Activated CD8-positive, alpha-beta T cell treated with anti-CD3 and anti-CD28 coated beads for 36 hours (primary cell): ENCODE measurements around the gene KIAA0513. TPM values are rescaled to one million over a fixed set of nuclear protein-coding genes. Genes with fewer than 3 reads are reported as not detected.

Experiments
- ATAC-seq: fragments of 200-7000 bp; cut with Tn5 transposase; one replicate; pipeline ENCODE4 v1.10.0; 2021; ENCODE audit warnings: mild to moderate bottlenecking, moderate library complexity
- CTCF ChIA-PET: fragments of 350-600 bp; sonication (Branson Sonifier 250); formaldehyde crosslinking; loops from one replicate; lab custom pipeline; 2021; ENCODE audit warnings: antibody characterized with exemption; lab: Charles Lee
- POLR2A ChIA-PET: fragments of 350-600 bp; sonication (Branson Sonifier 250); formaldehyde crosslinking; loops from one replicate; lab custom pipeline; 2021; ENCODE audit warnings: antibody characterized with exemption; lab: Charles Lee
- DNase-seq: peaks from one replicate; pipeline ENCODE4 v3.0.0-alpha.2; 2020
- H3K27ac Mint-ChIP-seq: one replicate; pipeline ENCODE4 v1.8.0; 2021; ENCODE audit warnings: mild to moderate bottlenecking, mixed read lengths
- H3K27me3 Mint-ChIP-seq: one replicate; pipeline ENCODE4 v1.8.0; 2021; ENCODE audit warnings: mixed read lengths
- H3K36me3 Mint-ChIP-seq: one replicate; pipeline ENCODE4 v1.8.0; 2021; ENCODE audit warnings: low read depth, mixed read lengths
- H3K4me1 Mint-ChIP-seq: one replicate; pipeline ENCODE4 v1.8.0; 2021; ENCODE audit warnings: low read depth, mixed read lengths
- H3K4me3 Mint-ChIP-seq: one replicate; pipeline ENCODE4 v1.8.0; 2021; ENCODE audit warnings: mild to moderate bottlenecking, moderate library complexity, mixed read lengths
- H3K9me3 Mint-ChIP-seq: one replicate; pipeline ENCODE4 v1.8.0; 2021; ENCODE audit warnings: mixed read lengths
- CTCF ChIP-seq: fragments of 200-600 bp; IDR thresholded peaks from one replicate; pipeline ENCODE4 v1.8.0; 2022; ENCODE audit warnings: antibody characterized with exemption, mild to moderate bottlenecking
- intact Hi-C: fragments of 100-400 bp; cut with micrococcal nuclease; formaldehyde crosslinking; loops from one replicate; pipeline ENCODE4 v1.10.0; 2022
- total RNA-seq, 2 experiments: library from RNA; stranded (reverse); gene quantifications; one replicate each; pipeline ENCODE4 v1.2.3, GENCODE V29; 2021

KIAA0513 gene
- total RNA-seq, 2 experiments from 2014 or later = 3.9 to 5.3 TPM

GRCh38 chr16:85090873-85091521 lies 63.4 kb downstream of the KIAA0513 start:
- DNase-seq = no peak
- ChIA-PET POLR2A (no interaction called here), CTCF (interaction anchor here (0.7 to 1.4 kb wide), 5 partner anchors 22 to 81 kb away, joined by 3 read pairs; no protein-coding TSS in a partner anchor)
- no peaks in the 10 kb centered on the region for H3K36me3 Mint-ChIP-seq
- intact Hi-C loops = no loop called here
- peaks cover 25% of the 10 kb centered on the region for H3K4me1 Mint-ChIP-seq
- no peak overlapping the region for H3K4me3 Mint-ChIP-seq
- ATAC-seq = no peak
- no peak for TF ChIP-seq CTCF
- no peaks in the 10 kb centered on the region for H3K27me3 Mint-ChIP-seq
- H3K27ac Mint-ChIP-seq = peak overlapping the region; percentile 35
- H3K9me3 Mint-ChIP-seq = no peaks in the 10 kb centered on the region

GRCh38 chr16:85091522-85091910 lies 63.9 kb downstream of the KIAA0513 start:
- Mint-ChIP-seq H3K27me3 (no peaks in the 10 kb centered on the region), H3K4me1 (peaks cover 21% of the 10 kb centered on the region), H3K27ac (peak overlapping the region; percentile 35), H3K4me3 (no peak overlapping the region), H3K9me3 (no peaks in the 10 kb centered on the region), H3K36me3 (no peaks in the 10 kb centered on the region)
- DNase-seq (no peak), ATAC-seq (no peak)
- intact Hi-C loops = no loop called here
- POLR2A ChIA-PET = no interaction called here
- CTCF ChIA-PET = interaction anchor here (0.7 to 1.4 kb wide), 4 partner anchors 21 to 63 kb away, joined by 3 read pairs; no protein-coding TSS in a partner anchor
- no peak for TF ChIP-seq CTCF

DNA sequence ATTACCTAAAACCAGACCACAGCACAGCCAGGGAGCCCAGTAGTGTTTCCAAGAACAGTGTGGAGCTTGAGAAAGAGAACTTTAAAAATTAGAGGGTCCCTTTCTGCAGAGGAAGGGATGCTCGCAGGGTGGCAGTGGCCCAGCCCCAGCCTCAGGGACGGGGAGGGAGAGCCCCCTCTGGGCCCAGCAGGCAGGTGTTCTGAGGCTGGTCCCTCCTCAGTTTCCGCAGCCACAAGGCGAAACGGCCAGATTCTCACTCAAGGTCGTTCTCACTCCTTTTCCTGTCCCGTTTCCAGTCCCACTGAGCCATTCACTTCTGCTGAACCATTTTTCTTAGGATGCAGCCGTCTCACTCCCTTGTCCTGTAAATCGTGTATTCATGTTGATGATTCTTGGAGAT lies 64.7 kb downstream of the KIAA0513 start:
- Mint-ChIP-seq H3K4me3 (no peak overlapping the region), H3K4me1 (peaks cover 14% of the 10 kb centered on the region), H3K27ac (no peak overlapping the region), H3K36me3 (no peaks in the 10 kb centered on the region), H3K9me3 (no peaks in the 10 kb centered on the region), H3K27me3 (no peaks in the 10 kb centered on the region)
- intact Hi-C loops = no loop called here
- TF ChIP-seq CTCF = no peak
- ChIA-PET POLR2A (no interaction called here), CTCF (interaction anchor here (1.1 to 1.4 kb wide), 3 partner anchors 20 to 33 kb away, joined by 3 read pairs; no protein-coding TSS in a partner anchor)
- ATAC-seq = no peak
- DNase-seq = no peak

- Mint-ChIP-seq H3K36me3 (no peaks in the 10 kb centered on the region), H3K27ac (no peak overlapping the region), H3K9me3 (no peaks in the 10 kb centered on the region), H3K4me3 (no peak overlapping the region), H3K4me1 (peaks cover 14% of the 10 kb centered on the region), H3K27me3 (no peaks in the 10 kb centered on the region)
- no peak for TF ChIP-seq CTCF
- ATAC-seq (no peak), DNase-seq (no peak)
- CTCF ChIA-PET = no interaction called here
- POLR2A ChIA-PET = interaction anchor here (0.8 kb wide), 1 partner anchor 14 kb away, joined by 3 read pairs; no protein-coding TSS in a partner anchor
- intact Hi-C loops = no loop called here
Observed at GRCh38 chr16:85092851-85093250, 65.3 kb downstream of the KIAA0513 start.

DNA sequence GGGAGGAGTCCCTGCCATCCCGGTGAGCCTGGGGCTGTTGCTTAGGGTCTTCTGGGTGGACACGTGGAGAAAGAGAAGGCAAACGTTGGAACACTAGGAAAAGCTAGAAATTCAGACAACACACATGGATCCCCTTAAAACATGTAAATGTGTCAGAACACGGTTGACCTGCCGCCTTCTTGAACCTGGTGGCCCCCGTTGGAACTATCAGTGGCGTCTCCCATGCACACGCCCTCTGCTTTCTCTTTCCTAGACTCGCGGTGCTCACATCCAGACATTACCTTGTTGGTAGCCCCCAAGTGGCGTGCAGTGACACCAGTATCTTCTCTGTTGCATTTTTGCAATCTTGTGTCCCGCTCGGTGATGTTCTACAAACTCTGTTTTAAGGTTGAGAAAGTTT lies 66.1 kb downstream of the KIAA0513 start:
- no peak for TF ChIP-seq CTCF
- no peaks in the 10 kb centered on the region for H3K9me3 Mint-ChIP-seq
- no peak overlapping the region for H3K27ac Mint-ChIP-seq
- POLR2A ChIA-PET = interaction anchor here (0.8 kb wide), 1 partner anchor 15 kb away, joined by 3 read pairs; no protein-coding TSS in a partner anchor
- CTCF ChIA-PET = no interaction called here
- peaks cover 14% of the 10 kb centered on the region for H3K4me1 Mint-ChIP-seq
- H3K4me3 Mint-ChIP-seq = no peak overlapping the region
- DNase-seq = no peak
- H3K27me3 Mint-ChIP-seq = no peaks in the 10 kb centered on the region
- ATAC-seq = no peak
- H3K36me3 Mint-ChIP-seq = no peaks in the 10 kb centered on the region
- intact Hi-C loops = no loop called here
